ENCODE results near the gene LRRC1.

- TF ChIP-seq, protein P1, sequence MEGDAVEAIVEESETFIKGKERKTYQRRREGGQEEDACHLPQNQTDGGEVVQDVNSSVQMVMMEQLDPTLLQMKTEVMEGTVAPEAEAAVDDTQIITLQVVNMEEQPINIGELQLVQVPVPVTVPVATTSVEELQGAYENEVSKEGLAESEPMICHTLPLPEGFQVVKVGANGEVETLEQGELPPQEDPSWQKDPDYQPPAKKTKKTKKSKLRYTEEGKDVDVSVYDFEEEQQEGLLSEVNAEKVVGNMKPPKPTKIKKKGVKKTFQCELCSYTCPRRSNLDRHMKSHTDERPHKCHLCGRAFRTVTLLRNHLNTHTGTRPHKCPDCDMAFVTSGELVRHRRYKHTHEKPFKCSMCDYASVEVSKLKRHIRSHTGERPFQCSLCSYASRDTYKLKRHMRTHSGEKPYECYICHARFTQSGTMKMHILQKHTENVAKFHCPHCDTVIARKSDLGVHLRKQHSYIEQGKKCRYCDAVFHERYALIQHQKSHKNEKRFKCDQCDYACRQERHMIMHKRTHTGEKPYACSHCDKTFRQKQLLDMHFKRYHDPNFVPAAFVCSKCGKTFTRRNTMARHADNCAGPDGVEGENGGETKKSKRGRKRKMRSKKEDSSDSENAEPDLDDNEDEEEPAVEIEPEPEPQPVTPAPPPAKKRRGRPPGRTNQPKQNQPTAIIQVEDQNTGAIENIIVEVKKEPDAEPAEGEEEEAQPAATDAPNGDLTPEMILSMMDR (conservative IDR thresholded peaks at IDR 0.05 in 1 of 2, IDR thresholded peaks at IDR 0.05 in 1 of 2; ENCODE audit: extremely low read depth in 1 of 2, insufficient read depth in 1 of 2, low read depth in 1 of 2, low read length in 2 of 2): no peak
- TF ChIP-seq EZH2 (IDR thresholded peaks at IDR 0.05; ENCODE audit: borderline replicate concordance, low read length): no peak
Observed at GRCh38 chr6:53932516-53932915, 137.7 kb downstream of the LRRC1 start.
